ENCODE data around the gene GSK3B. TPM values are rescaled to one million over a fixed set of nuclear protein-coding genes. Genes with fewer than 3 reads are reported as not detected.
"Not testable (repeated sequence)": the region's sequence is repeated elsewhere in the genome, so short reads cannot be mapped to it uniquely, and the experiment has no call there.

Gene GSK3B
- total RNA-seq, 1 experiment from 2014 or later = 56.5 TPM

GRCh38 chr3:120057029-120057428 lies 37.2 kb downstream of the GSK3B start:
- no peak for DNase-seq
- no CpG with 5 or more reads among the region's 7 CpGs for WGBS (ENCODE audit: extremely low coverage, insufficient read length, low lambda C conversion rate)
- Histone ChIP-seq H2BK12ac (ENCODE audit: insufficient read length, low read depth, low read length) (no peak overlapping the region), H4K8ac (replicated peaks; ENCODE audit: insufficient read length, low read depth, low read length) (no peak overlapping the region), H3K56ac (ENCODE audit: insufficient read length, low read depth, low read length) (no peak overlapping the region), H2AFZ (ENCODE audit: low read length) (no peak overlapping the region), H3K9ac (ENCODE audit: extremely low read depth, insufficient read length, low read length) (no peak overlapping the region), H3K14ac (ENCODE audit: insufficient read depth, low read length) (no peak overlapping the region), H3K23me2 (ENCODE audit: insufficient read length, low read depth, low read length, poor library complexity, severe bottlenecking) (no peaks in the 10 kb centered on the region), H3K18ac (ENCODE audit: insufficient read length, low read depth, low read length) (no peak overlapping the region), H3K79me1 (ENCODE audit: insufficient read depth, low read depth, low read length, poor library complexity, severe bottlenecking) (peaks cover 17% of the 10 kb centered on the region), H3K79me2 (ENCODE audit: insufficient read depth, low read length) (peaks cover 15% of the 10 kb centered on the region; the same call in 1 of the 2 replicates), H3K4me1 (ENCODE audit: insufficient read depth, low read length) (no peaks in the 10 kb centered on the region), H2BK5ac (ENCODE audit: insufficient read length, low read length) (no peak overlapping the region), H3K4me2 (ENCODE audit: insufficient read depth, insufficient read length, low read length) (no peak overlapping the region), H2BK20ac (ENCODE audit: low read depth, low read length, poor library complexity, severe bottlenecking) (no peak overlapping the region), H3K27me3 (ENCODE audit: insufficient read depth, low read length) (no peaks in the 10 kb centered on the region), H3K4ac (ENCODE audit: low read depth, low read length) (no peak overlapping the region), H2AK5ac (ENCODE audit: insufficient read length, low read length) (no peak overlapping the region), H3K23ac (ENCODE audit: insufficient read length, low read depth, low read length) (no peak overlapping the region), H2BK120ac (ENCODE audit: low read depth, low read length, poor library complexity, severe bottlenecking) (no peak overlapping the region), H4K20me1 (ENCODE audit: control insufficient read depth, insufficient read depth, insufficient read length) (peaks cover 2% of the 10 kb centered on the region), H4K91ac (ENCODE audit: insufficient read length, low read depth, low read length) (no peak overlapping the region), H4K5ac (ENCODE audit: insufficient read length, low read depth, low read length) (no peak overlapping the region), H2BK15ac (ENCODE audit: low read depth, low read length) (no peak overlapping the region), H3K9me3 (ENCODE audit: control insufficient read depth, low read depth, low read length) (no peaks in the 10 kb centered on the region), H3K27ac (ENCODE audit: insufficient read length, low read depth, low read length) (no peak overlapping the region), H3T11ph (ENCODE audit: low read length) (no peak overlapping the region)
- Mint-ChIP-seq H3K27ac (no peak overlapping the region), H3K4me1 (peaks cover 21 to 24% of the 10 kb centered on the region in 2 experiments), H3K36me3 (ENCODE audit: insufficient read depth in 1 of 3, low read depth in 3 of 3) (peaks cover 16 to 21% (median 20%) of the 10 kb centered on the region in 3 experiments), H3K4me3 (no peak overlapping the region), H3K27me3 (ENCODE audit: low read depth) (no peaks in the 10 kb centered on the region), H3K9me3 (peaks cover 7 to 12% of the 10 kb centered on the region in 2 experiments; a peak in 4 of 5 replicates)
- TF ChIP-seq, protein P1, sequence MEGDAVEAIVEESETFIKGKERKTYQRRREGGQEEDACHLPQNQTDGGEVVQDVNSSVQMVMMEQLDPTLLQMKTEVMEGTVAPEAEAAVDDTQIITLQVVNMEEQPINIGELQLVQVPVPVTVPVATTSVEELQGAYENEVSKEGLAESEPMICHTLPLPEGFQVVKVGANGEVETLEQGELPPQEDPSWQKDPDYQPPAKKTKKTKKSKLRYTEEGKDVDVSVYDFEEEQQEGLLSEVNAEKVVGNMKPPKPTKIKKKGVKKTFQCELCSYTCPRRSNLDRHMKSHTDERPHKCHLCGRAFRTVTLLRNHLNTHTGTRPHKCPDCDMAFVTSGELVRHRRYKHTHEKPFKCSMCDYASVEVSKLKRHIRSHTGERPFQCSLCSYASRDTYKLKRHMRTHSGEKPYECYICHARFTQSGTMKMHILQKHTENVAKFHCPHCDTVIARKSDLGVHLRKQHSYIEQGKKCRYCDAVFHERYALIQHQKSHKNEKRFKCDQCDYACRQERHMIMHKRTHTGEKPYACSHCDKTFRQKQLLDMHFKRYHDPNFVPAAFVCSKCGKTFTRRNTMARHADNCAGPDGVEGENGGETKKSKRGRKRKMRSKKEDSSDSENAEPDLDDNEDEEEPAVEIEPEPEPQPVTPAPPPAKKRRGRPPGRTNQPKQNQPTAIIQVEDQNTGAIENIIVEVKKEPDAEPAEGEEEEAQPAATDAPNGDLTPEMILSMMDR (conservative IDR thresholded peaks at IDR 0.05) = no peak

DNA sequence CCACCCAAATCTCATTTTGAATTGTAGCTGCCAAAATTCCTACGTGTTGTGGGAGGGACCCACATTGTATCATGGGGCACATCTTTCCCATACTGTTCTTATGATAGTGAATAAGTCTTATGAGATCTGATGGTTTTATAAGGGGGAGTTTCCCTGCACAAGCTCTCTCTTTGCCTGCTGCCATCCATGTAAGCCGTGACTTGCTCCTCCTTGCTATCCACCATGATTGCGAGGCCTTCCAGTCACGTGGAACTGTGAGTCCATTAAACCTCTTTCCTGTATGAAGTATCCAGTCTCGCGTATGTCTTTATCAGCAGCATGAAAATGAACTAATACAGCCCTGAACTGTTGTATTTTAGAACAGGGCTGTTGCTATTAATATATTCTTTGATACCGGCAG lies 40.6 kb downstream of the GSK3B start:
- not testable (repeated sequence) for H2BK120ac ChIP-seq (ENCODE audit: low read depth, low read length, poor library complexity, severe bottlenecking); H2BK15ac ChIP-seq (ENCODE audit: low read depth, low read length); H2BK5ac ChIP-seq (ENCODE audit: insufficient read length, low read length); H3K27ac Mint-ChIP-seq; H3K23ac ChIP-seq (ENCODE audit: insufficient read length, low read depth, low read length); DNase-seq; H2BK20ac ChIP-seq (ENCODE audit: low read depth, low read length, poor library complexity, severe bottlenecking); H4K91ac ChIP-seq (ENCODE audit: insufficient read length, low read depth, low read length); H3K27ac ChIP-seq (ENCODE audit: insufficient read length, low read depth, low read length); H4K20me1 ChIP-seq (ENCODE audit: control insufficient read depth, insufficient read depth, insufficient read length); H3K27me3 ChIP-seq (ENCODE audit: insufficient read depth, low read length); H4K8ac ChIP-seq (replicated peaks; ENCODE audit: insufficient read length, low read depth, low read length); H4K5ac ChIP-seq (ENCODE audit: insufficient read length, low read depth, low read length); H3K27me3 Mint-ChIP-seq (ENCODE audit: low read depth); H3K79me2 ChIP-seq (ENCODE audit: insufficient read depth, low read length); H2BK12ac ChIP-seq (ENCODE audit: insufficient read length, low read depth, low read length); H3K4me2 ChIP-seq (ENCODE audit: insufficient read depth, insufficient read length, low read length); H3K18ac ChIP-seq (ENCODE audit: insufficient read length, low read depth, low read length); H2AFZ ChIP-seq (ENCODE audit: low read length); H3K14ac ChIP-seq (ENCODE audit: insufficient read depth, low read length); H3K9ac ChIP-seq (ENCODE audit: extremely low read depth, insufficient read length, low read length); H3K4me3 Mint-ChIP-seq; H3K4me1 ChIP-seq (ENCODE audit: insufficient read depth, low read length); H3K4ac ChIP-seq (ENCODE audit: low read depth, low read length); H3K23me2 ChIP-seq (ENCODE audit: insufficient read length, low read depth, low read length, poor library complexity, severe bottlenecking); H3K9me3 ChIP-seq (ENCODE audit: control insufficient read depth, low read depth, low read length); H3T11ph ChIP-seq (ENCODE audit: low read length); H3K56ac ChIP-seq (ENCODE audit: insufficient read length, low read depth, low read length); H2AK5ac ChIP-seq (ENCODE audit: insufficient read length, low read length)
- peaks cover 11% of the 10 kb centered on the region for H3K79me1 ChIP-seq (ENCODE audit: insufficient read depth, low read depth, low read length, poor library complexity, severe bottlenecking)
- Mint-ChIP-seq H3K36me3 (ENCODE audit: insufficient read depth in 1 of 3, low read depth in 3 of 3) (peaks cover 16 to 21% (median 20%) of the 10 kb centered on the region in 3 experiments), H3K9me3 (peaks cover 7 to 12% of the 10 kb centered on the region in 2 experiments; a peak in 4 of 5 replicates), H3K4me1 (peaks cover 15 to 22% of the 10 kb centered on the region in 2 experiments)
- no CpG with 5 or more reads among the region's 7 CpGs for WGBS (ENCODE audit: extremely low coverage, insufficient read length, low lambda C conversion rate)
